ENCODE results near the gene UCP1. TPM values are rescaled to one million over a fixed set of nuclear protein-coding genes. Genes with fewer than 3 reads are reported as not detected.
A peak's percentile ranks its signal among the peaks of the same experiment; 100 is the strongest.

Gene UCP1
- total and polyA plus RNA-seq, 4 donors: not detected

DNA sequence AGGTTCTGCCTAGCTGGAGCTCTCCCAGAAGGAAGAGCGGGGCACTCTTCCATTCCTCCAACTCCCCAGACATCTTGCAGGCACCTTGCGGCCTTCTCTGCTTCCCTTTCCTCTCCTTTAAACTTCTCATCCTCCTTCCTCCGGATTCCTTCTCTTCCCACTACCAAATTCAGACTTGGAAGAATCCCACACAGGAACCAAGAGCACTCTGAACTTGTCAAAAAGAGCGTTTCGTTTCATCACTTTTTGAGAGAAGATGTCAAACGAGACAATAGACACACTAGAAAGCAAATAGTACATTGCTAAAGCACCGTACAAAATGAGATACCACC lies 512 bp upstream of the UCP1 start:
- DNase-seq (ENCODE audit: low spot score): no peak
- Histone ChIP-seq H3K9me3 (ENCODE audit: control insufficient read depth in 4 of 4, low read length in 3 of 4) (peaks cover 0 to 10% (median 4%) of the 10 kb centered on the region in 4 donors), H3K36me3 (ENCODE audit: control insufficient read depth in 4 of 4, insufficient read depth in 3 of 4, low read depth in 1 of 4, low read length in 3 of 4) (no peaks in the 10 kb centered on the region), H3K27ac (ENCODE audit: low read depth in 1 of 2, low read length in 2 of 2) (no peak overlapping the region), H3K4me1 (ENCODE audit: control insufficient read depth in 4 of 4, insufficient read depth in 4 of 4, low read length in 3 of 4) (peaks cover 9 to 18% (median 16%) of the 10 kb centered on the region in 4 donors), H3K9ac (ENCODE audit: low read depth in 1 of 2, low read length in 2 of 2) (no peak overlapping the region), H3K4me3 (ENCODE audit: low read depth in 1 of 3, low read length in 3 of 3) (peak overlapping the region in 2 of 3 donors; percentile 48 to 57), H3K27me3 (ENCODE audit: control insufficient read depth in 4 of 4, insufficient read depth in 4 of 4, low read length in 3 of 4) (peaks cover 0 to 22% (median 6%) of the 10 kb centered on the region in 4 donors)
- 56% methylated on average over 7 of the region's 7 CpGs for WGBS
- no peak for TF ChIP-seq HNF4G (IDR thresholded peaks at IDR 0.05)
- no peak for TF ChIP-seq ZBTB33 (IDR thresholded peaks at IDR 0.05)
- no peak for TF ChIP-seq FOXA2 (IDR thresholded peaks at IDR 0.05)
- no peak for TF ChIP-seq ATF3 (IDR thresholded peaks at IDR 0.05)
- TF ChIP-seq REST (IDR thresholded peaks at IDR 0.05): no peak
- no peak for TF ChIP-seq JUND (IDR thresholded peaks at IDR 0.05)
- no peak for TF ChIP-seq SP1 (IDR thresholded peaks at IDR 0.05)
- TF ChIP-seq MAX (IDR thresholded peaks at IDR 0.05): no peak

GRCh38 chr4:140559696-140560095 lies 9.1 kb downstream of the UCP1 start:
- no peaks in the 10 kb centered on the region for H3K36me3 ChIP-seq (ENCODE audit: control insufficient read depth in 4 of 4, insufficient read depth in 3 of 4, low read depth in 1 of 4, low read length in 3 of 4)
- no peak overlapping the region for H3K9ac ChIP-seq (ENCODE audit: low read depth in 1 of 2, low read length in 2 of 2)
- DNase-seq (ENCODE audit: low spot score): no peak
- no peak overlapping the region for H3K4me3 ChIP-seq (ENCODE audit: low read depth in 1 of 3, low read length in 3 of 3)
- H3K9me3 ChIP-seq (ENCODE audit: control insufficient read depth in 4 of 4, low read length in 3 of 4): no peaks in the 10 kb centered on the region
- TF ChIP-seq HNF4A (conservative IDR thresholded peaks at IDR 0.05) (no peak), RAD21 (IDR thresholded peaks at IDR 0.05) (no peak), ATF3 (IDR thresholded peaks at IDR 0.05) (no peak), TAF1 (conservative IDR thresholded peaks at IDR 0.05) (no peak), EGR1 (IDR thresholded peaks at IDR 0.05; ENCODE audit: low read depth in 2 of 2) (no peak), NR2F2 (IDR thresholded peaks at IDR 0.05) (no peak), SP1 (IDR thresholded peaks at IDR 0.05) (no peak), FOXA1 (IDR thresholded peaks at IDR 0.05) (no peak), CTCF (IDR thresholded peaks at IDR 0.05; ENCODE audit: low read depth, low read length, missing input control) (no peak), REST (IDR thresholded peaks at IDR 0.05) (no peak), GABPA (IDR thresholded peaks at IDR 0.05 in 1 of 2, conservative IDR thresholded peaks at IDR 0.05 in 1 of 2) (no peak), YY1 (IDR thresholded peaks at IDR 0.05) (no peak), RXRA (IDR thresholded peaks at IDR 0.05) (no peak), JUND (IDR thresholded peaks at IDR 0.05) (no peak), ZBTB33 (IDR thresholded peaks at IDR 0.05) (no peak), MAX (IDR thresholded peaks at IDR 0.05) (no peak), FOXA2 (IDR thresholded peaks at IDR 0.05) (no peak)
- 79% methylated on average over 6 of the region's 6 CpGs for WGBS
- no peak overlapping the region for H3K27ac ChIP-seq (ENCODE audit: low read depth in 1 of 2, low read length in 2 of 2)
- no peaks in the 10 kb centered on the region for H3K4me1 ChIP-seq (ENCODE audit: control insufficient read depth in 4 of 4, insufficient read depth in 4 of 4, low read length in 3 of 4)
- peaks cover 0 to 2% (median 0%) of the 10 kb centered on the region in 4 donors for H3K27me3 ChIP-seq (ENCODE audit: control insufficient read depth in 4 of 4, insufficient read depth in 4 of 4, low read length in 3 of 4)

All from liver (tissue), 9 donors.